WTC11 (cell line): ENCODE results near the gene RCN1. TPM values are rescaled to one million over a fixed set of nuclear protein-coding genes. Genes with fewer than 3 reads are reported as not detected.

Experiments used
- ATAC-seq: fragments of 200-7000 bp; cut with Tn5 transposase; 2 replicates; pipeline ENCODE4 v1.10.0; 2021; ENCODE audit warnings: mild to moderate bottlenecking, moderate library complexity
- CTCF ChIA-PET: fragments of 300-600 bp; sonication (Branson Sonifier 250); formaldehyde crosslinking; loops from one replicate; lab custom pipeline; 2021; ENCODE audit warnings: antibody characterized with exemption; lab: Charles Lee
- POLR2A ChIA-PET: fragments of 350-600 bp; sonication (Branson Sonifier 250); formaldehyde crosslinking; loops from one replicate; lab custom pipeline; 2021; ENCODE audit warnings: antibody characterized with exemption; lab: Charles Lee
- DNase-seq: peaks from one replicate; pipeline ENCODE4 v3.0.0; 2021; ENCODE audit warnings: low spot score
- H3K27ac Mint-ChIP-seq: 2 replicates; pipeline ENCODE4 v1.8.0; 2021; ENCODE audit warnings: mixed read lengths
- H3K27me3 Mint-ChIP-seq: 2 replicates; pipeline ENCODE4 v1.8.0; 2021; ENCODE audit warnings: low read depth, mild to moderate bottlenecking, moderate library complexity, mixed read lengths
- H3K36me3 Mint-ChIP-seq: 2 replicates; pipeline ENCODE4 v1.8.0; 2021; ENCODE audit warnings: mixed read lengths
- H3K4me1 Mint-ChIP-seq: 2 replicates; pipeline ENCODE4 v1.8.0; 2022; ENCODE audit warnings: mixed read lengths
- H3K4me3 Mint-ChIP-seq: 2 replicates; pipeline ENCODE4 v1.8.0; 2021; ENCODE audit warnings: mild to moderate bottlenecking, moderate library complexity, mixed read lengths
- H3K9me3 Mint-ChIP-seq: 2 replicates; pipeline ENCODE4 v1.8.0; 2021; ENCODE audit warnings: mixed read lengths
- CREB1 ChIP-seq: sonication (generic); formaldehyde crosslinking; IDR thresholded peaks from 2 replicates; pipeline ENCODE4 v1.8.0; 2023; ENCODE audit warnings: mild to moderate bottlenecking, missing genetic modification reagents
- EMX1 ChIP-seq: fragments of 250-450 bp; sonication (Bioruptor Pico); IDR thresholded peaks from 2 replicates; pipeline ENCODE4 v1.8.0; 2021; ENCODE audit warnings: mild to moderate bottlenecking
- ERG ChIP-seq: fragments of 250-450 bp; sonication (Bioruptor Pico); IDR thresholded peaks from 2 replicates; pipeline ENCODE4 v1.8.0; 2021; ENCODE audit warnings: mild to moderate bottlenecking
- FOXP4 ChIP-seq: sonication (generic); formaldehyde crosslinking; IDR thresholded peaks from 2 replicates; pipeline ENCODE4 v1.8.0; 2022; ENCODE audit warnings: mild to moderate bottlenecking, missing genetic modification reagents
- GABPB1 ChIP-seq: sonication (generic); formaldehyde crosslinking; IDR thresholded peaks from 2 replicates; pipeline ENCODE4 v1.8.1; 2023; ENCODE audit warnings: mild to moderate bottlenecking, missing genetic modification reagents
- GRHL2 ChIP-seq: fragments of 250-450 bp; sonication (Bioruptor Pico); IDR thresholded peaks from 2 replicates; pipeline ENCODE4 v1.8.0; 2022; ENCODE audit warnings: mild to moderate bottlenecking, moderate library complexity; ENCODE audit not compliant: insufficient replicate concordance, severe bottlenecking
- NFE2L1 ChIP-seq: sonication (generic); formaldehyde crosslinking; IDR thresholded peaks from 2 replicates; pipeline ENCODE4 v1.8.1; 2023; ENCODE audit warnings: missing genetic modification reagents
- STAT6 ChIP-seq: sonication (generic); formaldehyde crosslinking; conservative IDR thresholded peaks from 2 replicates; pipeline ENCODE4 v1.8.1; 2023; ENCODE audit warnings: mild to moderate bottlenecking, low read depth, missing genetic modification reagents, moderate library complexity
- TCF7 ChIP-seq: sonication (generic); formaldehyde crosslinking; IDR thresholded peaks from 2 replicates; pipeline ENCODE4 v1.8.0; 2022; ENCODE audit warnings: mild to moderate bottlenecking, low read depth, missing genetic modification reagents, moderate library complexity
- TEAD4 ChIP-seq: sonication (generic); formaldehyde crosslinking; IDR thresholded peaks from 2 replicates; pipeline ENCODE4 v1.8.0; 2022; ENCODE audit warnings: mild to moderate bottlenecking, missing genetic modification reagents
- TP53 ChIP-seq: sonication (generic); formaldehyde crosslinking; IDR thresholded peaks from 2 replicates; pipeline ENCODE4 v1.8.1; 2023; ENCODE audit warnings: mild to moderate bottlenecking, missing genetic modification reagents
- USF2 ChIP-seq: sonication (generic); formaldehyde crosslinking; IDR thresholded peaks from 2 replicates; pipeline ENCODE4 v1.8.1; 2023; ENCODE audit warnings: mild to moderate bottlenecking, missing genetic modification reagents, moderate library complexity
- ZNF512 ChIP-seq: sonication (generic); formaldehyde crosslinking; IDR thresholded peaks from 2 replicates; pipeline ENCODE4 v1.8.1; 2022; ENCODE audit warnings: missing genetic modification reagents, borderline replicate concordance
- ZSCAN18 ChIP-seq: fragments of 250-450 bp; sonication (Bioruptor Pico); IDR thresholded peaks from 2 replicates; pipeline ENCODE4 v2.1.2; 2022; ENCODE audit warnings: mild to moderate bottlenecking, moderate library complexity
- total RNA-seq: library from RNA; stranded (reverse); gene quantifications from 3 replicates; pipeline ENCODE4 v1.2.3, GENCODE V29; 2021

Gene RCN1
- total RNA-seq, 1 experiment from 2014 or later: 96.2 TPM

- no peak for TF ChIP-seq FOXP4 (CRISPR knock-in tag)
- no peak for TF ChIP-seq TCF7 (CRISPR knock-in tag)
- TF ChIP-seq CREB1 (CRISPR knock-in tag): no peak
These were observed 49.1 kb downstream of the RCN1 start (continued) for GRCh38 chr11:32139896-32140520.

GRCh38 chr11:32141745-32142546 lies 51.1 kb downstream of the RCN1 start:
- POLR2A ChIA-PET: no interaction called here
- no peak for ATAC-seq
- H3K4me1 Mint-ChIP-seq: no peaks in the 10 kb centered on the region

GRCh38 chr11:32143378-32143777 lies 52.5 kb downstream of the RCN1 start:
- DNase-seq (no peak), ATAC-seq (no peak)
- Mint-ChIP-seq H3K4me3 (no peak overlapping the region), H3K36me3 (no peaks in the 10 kb centered on the region; the same call in 1 of the 2 replicates), H3K27ac (no peak overlapping the region), H3K27me3 (no peaks in the 10 kb centered on the region; the same call in 1 of the 2 replicates), H3K9me3 (peaks cover 24% of the 10 kb centered on the region), H3K4me1 (no peaks in the 10 kb centered on the region)
- CTCF ChIA-PET: no interaction called here
- POLR2A ChIA-PET: no interaction called here
- TF ChIP-seq ZNF512 (CRISPR knock-in tag) (no peak), EMX1 (CRISPR knock-in tag) (no peak), GABPB1 (CRISPR knock-in tag) (no peak), ERG (CRISPR knock-in tag) (no peak), ZSCAN18 (CRISPR knock-in tag) (no peak), TEAD4 (CRISPR knock-in tag) (no peak)

More at GRCh38 chr11:32141745-32142546, 51.1 kb downstream of the RCN1 start:
- Mint-ChIP-seq H3K27ac (no peak overlapping the region), H3K4me3 (no peak overlapping the region), H3K9me3 (peaks cover 23% of the 10 kb centered on the region), H3K36me3 (no peaks in the 10 kb centered on the region; the same call in 1 of the 2 replicates), H3K27me3 (no peaks in the 10 kb centered on the region)
- TF ChIP-seq NFE2L1 (CRISPR knock-in tag) (no peak), STAT6 (no peak), USF2 (CRISPR knock-in tag) (no peak), TP53 (CRISPR knock-in tag) (no peak), ZSCAN18 (CRISPR knock-in tag) (no peak), GRHL2 (CRISPR knock-in tag) (no peak)
- no peak for DNase-seq
- CTCF ChIA-PET: no interaction called here
